GM19324 (cell line): ENCODE measurements around the gene RALGPS2.

Experiments used
- ATAC-seq: cut with Tn5 transposase; IDR thresholded peaks from one replicate; pipeline ENCODE4 v1.9.1; 2021; ENCODE audit warnings: mild to moderate bottlenecking, moderate library complexity; ENCODE audit not compliant: unreplicated experiment, low FRiP score

Gene RALGPS2, protein sequence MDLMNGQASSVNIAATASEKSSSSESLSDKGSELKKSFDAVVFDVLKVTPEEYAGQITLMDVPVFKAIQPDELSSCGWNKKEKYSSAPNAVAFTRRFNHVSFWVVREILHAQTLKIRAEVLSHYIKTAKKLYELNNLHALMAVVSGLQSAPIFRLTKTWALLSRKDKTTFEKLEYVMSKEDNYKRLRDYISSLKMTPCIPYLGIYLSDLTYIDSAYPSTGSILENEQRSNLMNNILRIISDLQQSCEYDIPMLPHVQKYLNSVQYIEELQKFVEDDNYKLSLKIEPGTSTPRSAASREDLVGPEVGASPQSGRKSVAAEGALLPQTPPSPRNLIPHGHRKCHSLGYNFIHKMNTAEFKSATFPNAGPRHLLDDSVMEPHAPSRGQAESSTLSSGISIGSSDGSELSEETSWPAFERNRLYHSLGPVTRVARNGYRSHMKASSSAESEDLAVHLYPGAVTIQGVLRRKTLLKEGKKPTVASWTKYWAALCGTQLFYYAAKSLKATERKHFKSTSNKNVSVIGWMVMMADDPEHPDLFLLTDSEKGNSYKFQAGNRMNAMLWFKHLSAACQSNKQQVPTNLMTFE

DNA sequence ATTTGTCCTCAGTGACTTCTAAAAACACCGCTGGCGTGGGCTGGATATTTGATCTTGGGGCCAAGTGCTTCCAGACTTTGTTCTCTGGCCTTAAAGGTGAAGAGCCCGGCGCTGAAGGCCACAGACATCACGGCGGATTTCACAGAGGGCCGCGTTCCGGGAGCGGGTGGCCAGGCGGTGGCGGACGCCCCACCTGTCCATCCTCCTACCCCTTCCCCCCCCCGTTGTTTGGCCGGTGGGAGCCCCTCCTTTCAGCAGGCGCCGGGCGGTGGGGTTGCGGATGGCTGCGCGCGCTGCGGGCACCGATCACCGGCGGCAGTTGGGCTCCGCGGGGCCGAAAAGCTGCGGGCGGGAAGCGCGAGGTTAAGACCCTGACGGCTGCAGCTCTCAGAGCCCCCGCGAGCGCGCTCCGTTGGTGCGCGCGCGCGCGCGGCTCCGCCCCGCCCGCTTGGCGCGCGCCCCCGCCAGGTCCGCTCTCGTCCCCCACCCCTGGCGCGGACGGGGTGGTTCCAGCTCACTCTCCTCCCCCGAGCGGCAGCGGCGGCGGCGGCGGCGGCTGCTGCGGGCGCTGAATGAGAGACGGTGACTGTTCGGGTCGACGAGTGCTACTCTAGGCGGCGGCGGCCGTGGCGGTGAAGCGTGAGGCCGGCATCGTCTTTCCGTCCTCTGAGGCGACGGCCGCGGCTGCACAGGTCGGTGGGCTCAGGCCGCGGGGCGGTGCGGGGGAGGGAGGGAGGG, at the start of gene RALGPS2:
RALGPS2 (plus strand) TSS at position 517 of the 738 bp plus-strand sequence. CDS start 51,521 bp downstream, outside the sequence.
- ATAC-seq: peak; percentile 77

DNA sequence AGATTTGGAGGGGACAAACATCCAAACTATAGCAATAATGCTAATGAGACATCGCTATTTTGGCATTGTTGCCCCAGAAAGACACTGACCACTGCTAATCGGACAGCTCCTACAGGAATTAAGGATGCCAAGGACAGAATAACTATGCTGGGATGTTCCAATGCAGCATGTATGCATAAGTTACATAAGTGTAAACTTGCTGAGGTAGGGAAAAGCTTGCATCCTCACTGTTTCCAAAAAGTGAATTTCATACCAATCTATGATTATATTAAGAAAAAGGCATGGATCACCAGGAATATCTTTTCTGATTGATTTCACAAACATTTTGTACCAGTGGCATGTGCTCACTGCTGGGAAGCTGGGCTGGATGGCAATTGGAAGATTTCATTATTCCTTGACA, 45.8 kb upstream of the RALGPS2 start:
- no peak for ATAC-seq

DNA sequence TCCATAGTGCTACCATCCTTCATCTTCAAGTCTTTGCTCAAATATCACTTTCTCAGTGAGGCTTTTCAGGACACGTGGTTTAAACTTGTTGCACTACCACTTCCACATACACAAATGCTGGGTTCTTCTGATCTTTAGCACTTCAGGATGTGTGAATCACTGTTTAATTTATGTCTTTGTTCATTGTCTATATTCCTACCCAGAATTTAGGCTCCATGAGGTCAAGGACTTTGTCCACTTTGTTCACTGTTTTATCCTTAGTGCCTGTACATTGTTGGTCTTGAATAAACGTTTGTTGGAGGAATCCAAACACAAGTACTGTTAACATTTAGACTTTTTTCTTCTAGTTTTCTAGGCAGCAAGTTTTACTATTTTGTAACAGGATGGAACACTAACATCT, 42.6 kb upstream of the RALGPS2 start:
- ATAC-seq: no peak

DNA sequence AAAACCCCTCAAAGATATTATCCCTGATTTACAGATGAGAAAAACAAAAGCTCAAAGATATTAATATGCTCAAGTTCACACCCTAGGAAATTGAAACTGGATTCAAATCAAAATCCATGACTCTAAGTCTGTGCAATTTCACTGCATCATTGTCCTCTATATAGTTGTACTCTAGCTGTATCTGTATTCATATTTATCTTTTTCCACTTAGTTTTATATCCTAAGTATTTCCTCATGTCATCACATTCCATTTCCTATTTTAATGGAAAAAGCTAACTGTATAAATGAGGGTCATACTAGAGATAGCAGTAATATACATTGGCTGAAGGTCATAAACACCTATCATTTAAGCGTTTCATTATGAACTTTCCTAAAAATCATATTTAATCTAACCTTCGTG, 42.2 kb upstream of the RALGPS2 start:
- no peak for ATAC-seq

DNA sequence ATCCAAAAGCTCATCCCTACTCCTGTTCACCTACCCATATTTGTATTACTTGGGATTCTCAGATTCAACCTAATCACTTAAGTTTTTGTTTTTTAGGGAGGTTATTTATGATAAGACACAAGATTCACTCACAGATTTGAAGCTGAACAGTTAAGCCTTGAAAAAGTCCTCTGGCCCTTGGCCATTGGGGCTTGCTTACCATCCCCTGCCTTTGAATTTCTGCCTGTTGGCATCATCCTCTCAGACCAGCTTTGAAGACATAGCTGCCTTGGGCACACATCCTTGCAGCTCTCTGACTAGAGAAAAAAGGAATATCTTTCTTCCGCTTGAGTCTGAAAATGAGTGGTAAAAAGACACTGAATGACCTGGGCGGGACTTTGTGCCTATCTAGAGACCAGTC, 41.8 kb upstream of the RALGPS2 start:
- no peak for ATAC-seq

DNA sequence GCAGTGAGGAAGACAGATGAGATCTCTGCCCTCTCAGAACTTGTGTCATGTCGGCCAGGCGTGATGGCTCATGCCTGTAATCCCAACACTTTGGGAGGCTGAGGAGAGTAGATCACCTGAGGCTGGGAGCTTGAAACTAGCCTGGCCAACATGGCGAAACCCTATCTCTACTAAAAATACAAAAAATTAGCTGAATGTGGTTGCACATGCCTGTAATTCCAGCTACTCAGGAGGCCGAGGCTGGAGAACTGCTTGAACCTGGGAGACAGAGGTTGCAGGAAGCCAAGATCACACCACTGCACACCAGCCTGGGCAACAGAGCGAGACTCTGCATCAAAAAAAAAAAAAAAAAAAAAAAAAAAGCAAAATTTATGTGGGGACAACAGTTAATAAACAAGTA, 40.9 kb upstream of the RALGPS2 start:
- no peak for ATAC-seq

DNA sequence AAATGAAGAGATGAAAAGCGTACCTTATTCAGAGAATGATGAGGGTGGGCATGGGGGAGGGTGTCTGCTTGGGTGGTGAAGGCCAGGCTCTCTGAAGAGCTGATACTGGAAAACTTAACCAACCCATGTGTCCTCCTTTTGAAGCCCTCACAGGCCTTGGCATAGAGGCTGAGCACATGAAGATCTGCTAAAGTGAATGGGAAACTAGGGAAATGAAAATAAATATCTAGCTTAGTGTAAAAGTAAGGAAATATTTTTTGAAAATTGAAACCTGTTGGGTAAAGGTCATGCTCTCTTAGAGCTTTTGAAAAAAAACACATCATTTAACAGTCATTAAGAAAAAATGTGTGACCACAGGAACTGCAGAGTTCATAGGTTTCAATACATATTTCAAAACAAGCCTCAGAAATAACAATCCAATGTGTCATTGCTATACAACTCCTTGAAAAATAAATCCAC, 40.5 kb upstream of the RALGPS2 start:
- ATAC-seq: peak; percentile 46

DNA sequence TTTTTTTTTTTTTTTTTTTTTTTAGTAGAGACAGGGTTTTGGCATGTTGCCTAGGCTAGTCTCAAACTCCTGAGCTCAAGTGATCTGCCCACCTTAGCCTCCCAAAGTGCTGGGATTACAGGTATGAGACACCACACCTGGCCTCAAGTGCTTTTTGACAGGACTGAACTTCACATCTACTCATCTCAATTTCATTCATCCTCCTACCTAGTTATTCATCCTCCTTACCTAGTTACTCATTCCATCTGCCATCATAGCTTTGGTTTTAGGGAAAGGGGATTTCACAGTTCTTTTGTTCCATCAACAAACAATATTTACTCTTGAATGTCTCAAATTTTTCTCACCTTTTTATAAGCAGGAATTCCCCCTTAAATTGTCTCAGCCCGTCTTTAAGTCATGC, 38.6 kb upstream of the RALGPS2 start:
- ATAC-seq: no peak

DNA sequence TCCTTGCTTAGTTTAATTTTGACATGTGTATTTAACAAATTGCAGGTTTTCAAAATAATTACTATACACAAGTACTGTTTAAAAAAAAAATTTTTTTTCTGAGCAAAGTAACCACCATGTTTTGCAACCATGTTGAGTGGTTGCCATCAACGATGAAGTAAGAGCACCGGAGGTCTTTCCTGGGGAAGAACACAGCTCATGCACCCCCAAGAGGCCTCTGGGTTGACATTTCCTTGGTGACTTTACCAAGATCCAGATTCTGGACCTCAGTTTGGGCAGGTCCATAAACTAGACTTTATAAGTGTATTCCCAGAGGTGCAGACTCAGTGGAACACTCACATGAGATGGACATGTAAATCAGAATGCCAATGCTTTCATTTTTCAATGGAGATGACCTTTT, 36.8 kb upstream of the RALGPS2 start:
- no peak for ATAC-seq

DNA sequence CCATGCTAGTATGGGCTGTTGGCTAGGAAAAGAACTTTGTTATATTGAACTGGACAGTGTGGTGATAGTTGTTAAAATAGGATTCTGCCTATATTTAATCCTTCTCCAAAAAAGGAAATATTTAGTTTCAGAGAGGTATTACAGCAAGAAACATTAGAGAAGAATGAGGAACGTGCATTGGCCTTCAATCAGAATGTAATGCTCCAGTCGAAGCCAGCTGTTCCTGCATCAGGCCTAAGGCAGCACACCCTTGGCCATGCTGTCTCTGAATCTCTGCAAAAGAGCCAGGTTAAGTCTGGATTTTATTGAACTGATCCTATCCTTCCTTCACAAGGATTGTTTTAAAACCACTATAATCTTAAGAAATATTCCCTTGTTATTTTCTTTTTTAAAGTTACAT, 35.3 kb upstream of the RALGPS2 start:
- no peak for ATAC-seq

DNA sequence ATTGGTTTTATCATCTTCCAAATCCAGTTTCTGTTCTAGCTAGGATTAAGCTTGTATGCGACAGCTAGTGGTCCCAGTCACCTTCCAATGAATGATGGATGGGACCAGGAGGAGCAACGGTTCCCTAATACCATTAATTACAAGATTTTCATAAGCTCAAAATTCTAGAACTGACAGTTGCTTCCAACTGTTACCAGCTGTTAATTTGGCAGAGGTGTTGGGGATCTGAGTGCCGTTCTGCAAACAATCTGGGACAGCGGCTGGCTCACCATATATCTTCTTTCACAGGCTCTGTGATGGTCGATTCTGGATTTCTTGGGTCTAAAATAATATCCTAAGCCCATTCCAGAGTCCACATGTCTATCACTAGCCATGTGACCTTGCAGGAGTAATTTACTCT, 34.5 kb upstream of the RALGPS2 start:
- no peak for ATAC-seq

DNA sequence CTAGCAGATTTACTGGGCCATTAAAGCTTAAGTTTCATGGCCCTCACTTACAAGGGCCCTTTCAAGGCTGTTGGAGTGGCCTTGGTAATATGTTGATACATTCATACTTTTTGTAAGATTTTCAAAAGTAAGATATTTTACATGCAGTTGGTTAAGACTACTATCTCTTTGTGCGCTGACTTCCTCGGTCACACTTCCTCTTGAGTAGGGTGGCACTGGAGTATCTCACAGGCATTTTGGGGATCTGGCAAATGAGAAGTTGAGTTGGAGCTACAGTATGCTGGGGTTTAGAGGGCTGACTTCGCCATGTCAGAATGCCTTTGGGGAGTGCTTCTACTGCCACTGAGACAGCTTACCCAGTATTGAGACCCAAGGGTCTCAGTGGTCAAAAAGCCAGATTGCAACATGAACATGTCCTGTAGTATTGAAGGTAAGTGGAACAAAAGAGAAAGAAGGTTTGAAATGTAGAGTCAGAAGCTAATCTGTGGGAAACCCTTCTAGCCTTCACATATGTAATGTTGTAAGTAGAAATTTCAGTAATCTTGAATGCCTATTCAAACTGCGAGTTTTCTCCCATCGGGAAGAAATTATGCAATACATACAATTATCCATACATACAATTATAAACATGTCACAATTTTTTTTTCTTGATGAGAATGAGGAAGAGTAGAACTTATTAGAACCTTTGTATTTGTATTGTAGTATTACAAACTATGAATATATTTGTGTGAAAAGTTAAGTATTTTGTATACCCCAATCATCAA, 32.3 kb upstream of the RALGPS2 start:
- ATAC-seq: no peak

DNA sequence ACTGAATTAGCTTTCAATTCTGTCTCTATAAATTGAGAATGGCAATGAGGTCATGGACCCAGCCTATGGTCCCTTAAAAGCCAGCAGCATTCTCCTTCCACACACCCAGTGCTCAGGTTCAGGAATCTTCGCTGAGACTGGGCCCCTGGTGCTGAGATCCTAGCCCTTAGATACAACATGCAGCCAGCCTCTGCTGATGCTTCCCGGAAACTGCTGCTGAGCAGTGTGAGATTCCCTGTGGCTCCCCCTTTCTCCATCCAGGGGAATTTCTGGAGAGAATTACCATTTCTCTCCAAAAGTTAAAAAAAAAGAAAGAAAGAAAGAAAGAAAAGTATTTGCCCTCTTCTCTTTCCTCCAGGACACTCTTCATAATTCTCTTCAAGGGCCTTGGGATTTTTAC, 31.7 kb upstream of the RALGPS2 start:
- no peak for ATAC-seq

DNA sequence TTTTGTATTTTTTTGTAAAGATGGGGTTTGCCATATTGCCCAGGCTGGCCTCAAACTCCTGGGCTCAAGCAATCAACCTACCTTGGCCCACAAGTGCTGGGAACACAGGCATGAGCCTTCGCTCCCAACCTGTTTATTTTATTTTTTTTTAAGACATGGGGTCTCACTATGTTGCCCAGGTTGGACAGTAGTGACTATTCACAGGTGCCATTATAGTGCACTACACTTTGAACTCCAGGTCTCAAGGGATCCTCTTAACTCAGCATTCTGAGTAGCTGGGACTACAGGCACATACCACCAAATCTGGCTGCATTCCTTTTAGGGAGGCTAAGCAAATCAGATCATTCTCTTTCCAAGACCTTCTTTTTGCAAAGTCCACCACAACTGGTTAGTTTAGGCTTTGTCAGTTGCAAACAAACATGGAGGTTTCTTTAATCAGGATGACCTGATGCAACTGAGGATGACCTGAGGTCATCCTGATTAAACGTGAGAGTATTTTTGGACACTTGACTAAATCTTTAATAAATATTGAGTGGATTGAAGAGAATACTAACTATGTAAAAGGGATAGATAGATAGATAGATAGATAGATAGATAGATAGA, 30.0 kb upstream of the RALGPS2 start:
- no peak for ATAC-seq

DNA sequence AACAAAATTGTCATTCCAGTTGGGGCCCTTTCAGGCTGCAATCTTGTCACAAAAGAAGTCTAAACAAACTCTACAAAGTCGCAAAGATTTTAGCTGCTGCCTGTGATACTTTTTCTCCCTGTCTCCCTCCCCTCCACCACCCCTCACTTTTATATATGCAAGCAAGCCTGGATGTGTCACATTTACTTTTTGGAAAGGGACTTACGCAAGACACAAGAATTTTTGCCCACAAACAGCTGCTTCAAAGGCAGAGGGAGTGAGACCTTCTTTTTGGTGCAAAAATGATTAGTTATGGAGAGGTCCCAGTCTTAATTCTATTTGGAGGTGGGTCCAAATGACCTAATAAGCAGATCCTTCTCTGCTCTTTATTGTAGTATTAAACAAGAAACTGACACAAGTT, 22.9 kb upstream of the RALGPS2 start:
- ATAC-seq: no peak

DNA sequence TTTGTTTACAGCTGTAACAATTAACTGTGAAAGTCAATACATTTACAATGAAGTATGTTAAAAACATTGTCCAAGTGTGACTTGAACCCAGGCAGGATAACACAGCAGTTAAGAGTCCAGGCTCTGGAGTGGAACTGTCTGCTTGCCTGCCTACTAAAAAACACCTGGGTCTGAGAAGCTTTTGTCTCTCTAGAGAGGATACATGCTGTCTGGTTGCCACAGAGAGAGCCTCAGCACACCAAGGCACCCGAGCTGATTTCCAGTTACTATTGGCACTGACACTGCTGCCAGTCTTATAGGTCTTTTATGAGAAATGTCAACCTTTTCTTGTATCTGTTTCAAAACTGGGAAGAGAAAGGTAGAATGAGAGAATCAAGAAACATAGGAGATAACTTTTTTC, 20.2 kb upstream of the RALGPS2 start:
- no peak for ATAC-seq

DNA sequence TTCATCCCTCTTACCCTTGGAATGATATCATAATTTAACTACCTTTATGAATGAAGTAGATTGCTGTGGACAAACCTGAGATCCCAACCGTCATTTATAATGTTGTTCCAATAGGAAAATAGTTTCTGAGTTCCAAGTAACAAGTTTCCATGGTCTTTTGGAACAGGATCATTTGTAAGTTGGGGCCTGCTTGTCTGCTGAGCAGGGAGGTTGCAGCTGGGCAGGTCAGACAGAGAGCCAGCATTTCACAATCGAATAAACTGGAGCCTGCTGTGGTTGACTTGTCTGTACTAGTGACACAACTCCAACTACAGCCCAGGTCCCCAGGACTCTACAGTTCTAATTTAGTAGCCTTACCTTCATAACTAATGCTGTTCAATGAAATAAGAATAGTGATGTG, 18.6 kb upstream of the RALGPS2 start:
- no peak for ATAC-seq

DNA sequence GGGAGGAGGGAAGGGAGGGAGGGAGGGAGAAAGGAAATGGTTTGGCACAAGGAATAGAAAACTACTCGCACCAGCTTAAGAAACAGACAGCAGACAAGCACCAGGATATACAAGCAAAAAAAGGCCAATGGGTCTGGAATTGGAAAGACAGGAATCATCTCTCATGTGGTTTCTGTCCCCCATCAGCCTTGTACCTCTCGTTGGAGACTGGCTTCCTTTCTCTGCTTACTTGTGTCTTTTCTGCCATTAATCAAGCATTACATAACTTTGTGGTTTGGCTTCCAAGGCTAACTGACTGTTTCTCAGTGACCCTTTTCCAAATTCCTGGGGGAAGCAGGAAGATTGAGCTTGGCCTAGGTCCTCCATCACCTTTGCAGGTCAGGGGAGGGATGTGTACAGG, 11.8 kb upstream of the RALGPS2 start:
- ATAC-seq: no peak

DNA sequence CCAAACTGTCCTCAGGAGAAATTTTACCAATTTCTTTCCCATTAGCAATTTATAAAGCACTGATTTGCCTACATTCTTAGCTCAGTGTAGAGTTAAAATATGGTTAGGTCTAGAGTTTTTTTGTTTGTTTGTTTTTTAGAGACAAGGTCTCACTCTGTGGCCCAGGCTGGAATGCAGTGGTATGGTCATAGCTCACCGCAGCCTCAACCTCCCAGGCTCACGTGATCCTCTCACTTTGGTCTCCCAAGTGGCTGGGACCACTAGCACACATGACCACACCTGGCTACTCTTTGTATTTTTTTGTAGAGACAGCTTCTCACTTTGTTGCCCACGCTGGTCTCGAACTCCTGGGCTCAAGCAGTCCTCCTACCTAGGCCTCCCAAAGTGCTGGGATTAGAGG, 10.6 kb upstream of the RALGPS2 start:
- ATAC-seq: no peak

DNA sequence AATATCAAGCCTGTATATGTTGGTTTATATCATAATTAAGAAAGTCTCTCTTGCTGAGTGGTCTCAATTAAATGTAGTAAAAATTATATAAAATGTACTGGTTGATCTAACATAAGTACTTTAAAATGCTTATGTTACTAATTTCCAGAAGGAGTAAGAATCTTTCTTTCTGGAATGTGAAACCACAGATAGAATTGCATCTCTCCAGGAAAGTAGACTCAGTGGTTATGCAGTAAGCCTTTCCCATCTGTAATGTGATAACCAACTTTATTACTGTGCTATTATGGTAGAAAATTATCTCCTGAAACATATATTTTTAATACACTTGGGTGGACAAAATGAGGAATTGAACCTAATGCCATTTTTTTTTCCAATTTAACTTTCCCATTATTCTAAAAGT, 8.9 kb upstream of the RALGPS2 start:
- ATAC-seq: no peak
